Measurements from ENCODE around the gene SKAP1.
"Not testable (repeated sequence)": the region's sequence is repeated elsewhere in the genome, so short reads cannot be mapped to it uniquely, and the experiment has no call there.

Gene SKAP1

GRCh38 chr17:48195910-48196309, 234.1 kb downstream of the SKAP1 start:
- TF ChIP-seq CTCF (conservative IDR thresholded peaks at IDR 0.05) = no peak
- H3K27ac ChIP-seq = no peak overlapping the region

- TF ChIP-seq CTCF (conservative IDR thresholded peaks at IDR 0.05) = no peak
- no peak overlapping the region for H3K27ac ChIP-seq
Observed at GRCh38 chr17:48194097-48194550, 235.9 kb downstream of the SKAP1 start.

GRCh38 chr17:48192321-48192731, 237.7 kb downstream of the SKAP1 start:
- no peak overlapping the region for H3K27ac ChIP-seq
- TF ChIP-seq CTCF (conservative IDR thresholded peaks at IDR 0.05) = no peak

GRCh38 chr17:48191362-48191761, 238.7 kb downstream of the SKAP1 start:
- no peak overlapping the region for H3K27ac ChIP-seq

GRCh38 chr17:48190871-48191270, 239.1 kb downstream of the SKAP1 start:
- H3K27ac ChIP-seq = no peak overlapping the region
- no peak for TF ChIP-seq CTCF (conservative IDR thresholded peaks at IDR 0.05)

More at GRCh38 chr17:48191362-48191761, 238.7 kb downstream of the SKAP1 start:
- no peak for TF ChIP-seq CTCF (conservative IDR thresholded peaks at IDR 0.05)

- TF ChIP-seq CTCF (conservative IDR thresholded peaks at IDR 0.05) = no peak
- H3K27ac ChIP-seq = no peak overlapping the region
Observed at GRCh38 chr17:48187872-48188608, 242.0 kb downstream of the SKAP1 start.

- H3K27ac ChIP-seq = not testable (repeated sequence)
Observed at GRCh38 chr17:48186317-48186716, 243.7 kb downstream of the SKAP1 start.

- H3K27ac ChIP-seq = no peak overlapping the region
- TF ChIP-seq CTCF (conservative IDR thresholded peaks at IDR 0.05) = no peak
Observed at GRCh38 chr17:48184721-48185120, 245.3 kb downstream of the SKAP1 start.

All from VCaP (cell line).